ENCODE results near the gene SLC7A10. TPM values are rescaled to one million over a fixed set of nuclear protein-coding genes. Genes with fewer than 3 reads are reported as not detected.

SLC7A10 gene
- total RNA-seq, 4 donors from 2014 or later: not detected

GRCh38 chr19:33259539-33259938, 33.9 kb upstream of the SLC7A10 start:
- intact Hi-C loops (cut with DNase I; ENCODE audit: low total_unique reads): no loop called here

GRCh38 chr19:33257828-33258227, 32.2 kb upstream of the SLC7A10 start:
- Histone ChIP-seq H3K27me3 (no peaks in the 10 kb centered on the region), H3K4me3 (no peak overlapping the region), H3K9me3 (no peaks in the 10 kb centered on the region), H3K36me3 (no peaks in the 10 kb centered on the region), H3K27ac (no peak overlapping the region), H3K4me1 (no peaks in the 10 kb centered on the region)
- TF ChIP-seq POLR2A (IDR thresholded peaks at IDR 0.05): no peak
- TF ChIP-seq, protein P1, sequence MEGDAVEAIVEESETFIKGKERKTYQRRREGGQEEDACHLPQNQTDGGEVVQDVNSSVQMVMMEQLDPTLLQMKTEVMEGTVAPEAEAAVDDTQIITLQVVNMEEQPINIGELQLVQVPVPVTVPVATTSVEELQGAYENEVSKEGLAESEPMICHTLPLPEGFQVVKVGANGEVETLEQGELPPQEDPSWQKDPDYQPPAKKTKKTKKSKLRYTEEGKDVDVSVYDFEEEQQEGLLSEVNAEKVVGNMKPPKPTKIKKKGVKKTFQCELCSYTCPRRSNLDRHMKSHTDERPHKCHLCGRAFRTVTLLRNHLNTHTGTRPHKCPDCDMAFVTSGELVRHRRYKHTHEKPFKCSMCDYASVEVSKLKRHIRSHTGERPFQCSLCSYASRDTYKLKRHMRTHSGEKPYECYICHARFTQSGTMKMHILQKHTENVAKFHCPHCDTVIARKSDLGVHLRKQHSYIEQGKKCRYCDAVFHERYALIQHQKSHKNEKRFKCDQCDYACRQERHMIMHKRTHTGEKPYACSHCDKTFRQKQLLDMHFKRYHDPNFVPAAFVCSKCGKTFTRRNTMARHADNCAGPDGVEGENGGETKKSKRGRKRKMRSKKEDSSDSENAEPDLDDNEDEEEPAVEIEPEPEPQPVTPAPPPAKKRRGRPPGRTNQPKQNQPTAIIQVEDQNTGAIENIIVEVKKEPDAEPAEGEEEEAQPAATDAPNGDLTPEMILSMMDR (IDR thresholded peaks at IDR 0.05): no peak
- DNase-seq: no peak
- intact Hi-C loops (cut with DNase I; ENCODE audit: low total_unique reads): no loop called here

More at GRCh38 chr19:33259539-33259938, 33.9 kb upstream of the SLC7A10 start:
- TF ChIP-seq, protein P1 (IDR thresholded peaks at IDR 0.05): no peak
- no peak for TF ChIP-seq POLR2A (IDR thresholded peaks at IDR 0.05)
- Histone ChIP-seq H3K27me3 (no peaks in the 10 kb centered on the region), H3K27ac (no peak overlapping the region), H3K4me1 (no peaks in the 10 kb centered on the region), H3K36me3 (no peaks in the 10 kb centered on the region), H3K4me3 (no peak overlapping the region), H3K9me3 (no peaks in the 10 kb centered on the region)
- no peak for DNase-seq

DNA sequence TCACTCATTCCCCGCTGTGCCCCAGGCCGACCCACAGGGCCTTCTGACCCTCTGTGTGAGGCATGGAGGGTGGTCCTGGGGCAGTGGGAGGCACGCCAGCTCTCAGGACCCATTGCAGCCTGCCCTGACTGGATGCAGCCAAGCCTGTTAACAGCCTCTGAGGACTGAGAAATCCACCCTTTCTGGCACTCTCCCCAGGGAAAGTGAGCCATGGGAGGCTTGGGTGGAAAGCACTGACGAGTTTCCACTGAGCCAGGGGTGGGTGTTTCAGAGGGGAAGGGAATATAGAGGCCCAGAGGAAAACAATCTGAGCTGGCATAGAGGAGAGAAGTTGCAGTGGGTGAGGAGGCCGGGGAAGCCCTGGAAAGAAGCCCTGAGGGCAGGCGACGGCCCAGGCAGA, 30.6 kb upstream of the SLC7A10 start:
- Histone ChIP-seq H3K9me3 (no peaks in the 10 kb centered on the region), H3K27ac (no peak overlapping the region), H3K4me3 (no peak overlapping the region), H3K36me3 (no peaks in the 10 kb centered on the region), H3K27me3 (no peaks in the 10 kb centered on the region), H3K4me1 (no peaks in the 10 kb centered on the region)
- no peak for DNase-seq
- intact Hi-C loops (cut with DNase I; ENCODE audit: low total_unique reads): no loop called here
- TF ChIP-seq POLR2A (IDR thresholded peaks at IDR 0.05): no peak
- TF ChIP-seq, protein P1 (IDR thresholded peaks at IDR 0.05): no peak

DNA sequence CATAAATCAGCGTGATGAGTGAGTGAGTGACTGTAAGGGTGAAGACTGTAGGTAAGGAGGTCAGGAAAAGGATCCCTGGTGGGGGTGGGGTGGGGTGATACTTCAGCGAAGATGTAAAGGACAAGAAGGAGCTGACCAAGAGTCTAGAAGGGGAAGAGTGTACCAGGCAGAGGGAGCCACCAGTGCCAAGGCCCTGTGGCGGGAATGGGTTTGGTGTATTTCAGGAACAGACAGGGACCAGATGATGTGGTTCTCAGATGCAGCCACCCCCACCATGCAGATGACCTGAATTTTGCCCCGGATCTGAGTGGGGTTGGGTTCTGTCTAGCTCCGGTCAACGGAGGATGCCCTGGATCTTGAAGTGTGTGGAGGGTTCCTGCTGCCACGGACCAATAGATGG, 30.1 kb upstream of the SLC7A10 start:
- intact Hi-C loops (cut with DNase I; ENCODE audit: low total_unique reads): no loop called here
- Histone ChIP-seq H3K4me3 (no peak overlapping the region), H3K9me3 (no peaks in the 10 kb centered on the region), H3K36me3 (no peaks in the 10 kb centered on the region), H3K27me3 (no peaks in the 10 kb centered on the region), H3K4me1 (no peaks in the 10 kb centered on the region), H3K27ac (no peak overlapping the region)
- no peak for DNase-seq
- TF ChIP-seq POLR2A (IDR thresholded peaks at IDR 0.05): no peak
- TF ChIP-seq, protein P1 (IDR thresholded peaks at IDR 0.05): no peak

- Histone ChIP-seq H3K4me3 (no peak overlapping the region), H3K9me3 (no peaks in the 10 kb centered on the region), H3K27me3 (no peaks in the 10 kb centered on the region), H3K4me1 (no peaks in the 10 kb centered on the region), H3K27ac (no peak overlapping the region), H3K36me3 (no peaks in the 10 kb centered on the region)
- TF ChIP-seq, protein P1 (IDR thresholded peaks at IDR 0.05): no peak
- TF ChIP-seq POLR2A (IDR thresholded peaks at IDR 0.05): no peak
- intact Hi-C loops (cut with DNase I; ENCODE audit: low total_unique reads): no loop called here
- no peak for DNase-seq
Measured at GRCh38 chr19:33254245-33254824, 28.7 kb upstream of the SLC7A10 start.
